Inflammatory macrophage treated with lipopolysaccharide for 4 hours (primary cell): ENCODE results near the gene EIF5A.
"Not testable (repeated sequence)": the region's sequence is repeated elsewhere in the genome, so short reads cannot be mapped to it uniquely, and the experiment has no call there.

Source experiments
- DNase-seq: peaks from one replicate; pipeline ENCODE4 v3.0.0-alpha.2; 2020

EIF5A gene

DNA sequence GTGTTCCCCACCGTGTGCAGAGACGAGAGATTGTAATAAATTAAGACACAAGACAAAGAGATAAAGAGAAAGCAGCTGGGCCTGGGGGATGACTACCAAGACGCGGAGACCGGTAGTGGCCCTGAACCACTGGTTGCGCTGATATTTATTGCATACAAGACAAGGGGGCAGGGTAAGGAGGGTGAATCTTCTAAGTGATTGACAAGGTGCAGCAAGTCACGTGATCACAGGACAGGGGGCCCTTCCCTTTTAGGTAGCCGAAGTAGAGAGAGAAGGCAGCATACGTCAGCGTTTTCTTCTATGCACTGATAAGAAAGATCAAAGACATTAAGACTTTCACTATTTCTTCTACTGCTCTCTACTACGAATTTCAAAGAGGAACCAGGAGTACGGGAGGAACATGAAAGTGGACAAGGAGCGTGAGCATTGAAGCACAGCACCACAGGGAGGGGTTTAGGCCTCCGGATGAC lies 25.2 kb downstream of the EIF5A start:
- DNase-seq: not testable (repeated sequence)

DNA sequence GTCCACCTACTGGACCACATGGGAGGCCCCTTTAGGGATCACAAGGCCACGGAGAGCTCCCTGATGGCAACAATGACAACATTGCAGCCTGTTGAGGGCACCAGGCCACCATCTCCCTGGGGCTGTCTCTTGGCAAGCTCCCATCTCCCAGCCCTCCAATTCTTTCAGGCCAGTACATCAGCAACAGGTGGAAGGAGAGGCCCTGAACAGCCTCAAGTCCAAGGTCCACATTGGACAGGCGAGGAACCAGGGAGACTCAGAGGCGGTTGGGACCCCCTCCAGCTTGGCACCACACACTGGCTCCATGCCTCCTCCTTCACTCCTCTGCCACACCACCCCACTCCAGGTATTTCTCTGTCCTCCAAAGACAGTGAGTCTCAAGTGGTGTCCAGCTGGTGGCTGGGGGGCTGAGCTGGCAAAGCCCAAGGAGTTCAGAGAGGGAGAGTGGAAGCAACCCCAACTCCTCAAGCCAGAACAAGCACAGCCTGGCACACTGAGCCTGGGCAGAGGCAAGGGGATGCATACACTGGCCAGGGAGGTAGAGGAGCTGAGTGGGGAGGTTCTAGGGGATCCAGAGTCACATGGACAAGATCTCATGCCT lies 27.6 kb downstream of the EIF5A start:
- no peak for DNase-seq

DNA sequence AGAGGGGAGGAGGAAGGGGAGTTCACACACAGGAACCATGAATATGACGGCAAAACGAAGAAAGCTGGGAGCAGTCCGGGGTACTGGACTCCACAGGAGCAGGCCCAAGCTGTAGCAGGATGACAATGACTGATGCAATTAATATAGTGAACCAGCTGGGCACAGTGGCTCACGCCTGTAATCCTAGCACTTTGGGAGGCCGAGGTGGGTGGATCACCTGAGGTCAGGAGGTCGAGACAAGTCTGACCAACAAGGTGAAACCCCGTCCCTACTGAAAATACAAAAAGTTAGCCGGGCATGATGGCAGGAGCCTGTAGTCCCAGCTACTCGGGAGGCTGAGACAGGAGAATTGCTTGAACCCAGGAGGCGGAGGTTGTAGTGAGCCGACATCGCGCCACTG lies 28.3 kb downstream of the EIF5A start:
- not testable (repeated sequence) for DNase-seq

DNA sequence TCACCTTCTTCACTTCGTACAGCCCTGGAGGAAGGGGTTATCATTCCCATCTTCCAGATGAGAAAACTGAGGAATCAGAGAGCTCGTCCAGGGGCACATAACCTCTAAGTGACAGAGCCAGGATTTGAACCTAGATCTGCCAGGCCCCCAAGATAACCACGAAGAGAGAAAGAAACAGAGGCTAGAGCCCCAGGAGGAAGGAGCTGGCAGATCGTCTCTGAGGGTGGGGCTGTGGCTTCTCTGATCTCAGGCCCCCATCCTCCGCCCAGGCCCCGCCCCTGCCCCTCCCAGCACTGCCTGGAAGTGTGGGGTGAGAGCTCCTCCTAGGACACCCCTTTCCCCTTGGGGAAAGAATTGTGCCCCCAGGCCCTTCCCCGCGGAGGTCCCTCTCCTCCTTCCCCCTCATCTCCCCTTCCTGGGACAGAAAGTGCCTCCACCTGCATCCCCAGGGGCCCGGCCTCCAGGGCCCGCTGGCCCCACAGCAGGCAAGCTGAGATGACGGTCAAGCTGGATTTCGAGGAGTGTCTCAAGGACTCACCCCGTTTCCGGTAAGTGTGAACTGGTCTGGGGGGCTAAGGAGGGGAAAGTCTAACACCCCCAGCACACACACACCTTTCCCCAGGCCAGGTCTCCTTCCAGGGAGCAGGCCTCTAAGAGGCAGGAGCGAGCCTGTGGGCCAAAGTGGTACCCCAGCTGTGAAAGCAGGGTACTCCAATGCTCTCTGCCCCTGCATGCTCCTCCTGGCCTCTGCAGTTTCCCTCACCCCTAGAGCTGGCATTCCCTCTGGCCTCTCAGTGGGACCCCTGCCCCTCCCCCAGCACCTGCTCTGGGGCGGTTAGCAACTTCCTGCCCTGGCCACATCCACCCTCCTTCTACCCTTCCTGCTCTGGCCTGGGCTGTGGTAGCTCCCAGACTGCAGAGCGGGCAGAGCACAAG lies 29.1 kb downstream of the EIF5A start, which contains the start of gene ACAP1:
ACAP1 (plus strand) TSS at position 290 of the 936 bp plus-strand sequence; CDS start at position 496, 206 bp downstream.
- peak; percentile 22 for DNase-seq

DNA sequence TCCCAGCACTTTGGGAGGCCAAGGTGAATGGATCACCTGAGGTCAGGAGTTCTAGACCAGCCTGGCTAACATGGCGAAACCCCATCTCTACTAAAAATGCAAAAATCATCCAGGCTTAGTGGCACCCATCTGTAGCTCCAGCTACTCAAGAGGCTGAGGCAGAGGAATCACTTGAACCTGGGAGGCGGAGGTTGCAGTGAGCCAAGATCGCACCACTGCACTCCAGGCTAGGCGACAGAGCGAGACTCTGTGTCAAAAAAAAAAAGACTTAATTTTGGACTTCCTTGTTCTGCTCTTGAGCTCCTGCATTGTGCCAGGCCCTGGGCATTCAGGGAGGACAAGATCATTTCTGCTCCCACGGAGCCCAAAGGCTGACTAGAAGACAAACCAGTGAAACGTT lies 30.2 kb downstream of the EIF5A start:
- not testable (repeated sequence) for DNase-seq

DNA sequence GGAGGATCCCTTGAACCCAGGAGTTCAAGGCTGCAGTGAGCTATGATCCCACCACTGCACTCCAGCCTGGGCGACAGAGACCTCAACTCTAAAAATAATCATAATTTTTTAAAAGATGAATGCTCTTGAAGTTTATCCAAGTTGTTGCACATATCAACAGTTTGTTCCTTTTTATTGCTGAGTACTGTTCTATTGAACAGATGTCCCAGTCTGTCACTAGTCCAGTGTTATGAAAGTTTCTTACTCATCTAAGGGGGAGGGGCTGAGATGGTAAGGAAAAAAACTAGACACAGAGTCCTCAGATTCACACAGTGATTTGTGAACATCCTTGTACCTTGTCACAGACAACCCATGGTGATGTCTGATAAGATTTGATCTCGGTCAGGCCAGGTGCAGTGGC lies 32.8 kb downstream of the EIF5A start:
- DNase-seq: peak; percentile 62

DNA sequence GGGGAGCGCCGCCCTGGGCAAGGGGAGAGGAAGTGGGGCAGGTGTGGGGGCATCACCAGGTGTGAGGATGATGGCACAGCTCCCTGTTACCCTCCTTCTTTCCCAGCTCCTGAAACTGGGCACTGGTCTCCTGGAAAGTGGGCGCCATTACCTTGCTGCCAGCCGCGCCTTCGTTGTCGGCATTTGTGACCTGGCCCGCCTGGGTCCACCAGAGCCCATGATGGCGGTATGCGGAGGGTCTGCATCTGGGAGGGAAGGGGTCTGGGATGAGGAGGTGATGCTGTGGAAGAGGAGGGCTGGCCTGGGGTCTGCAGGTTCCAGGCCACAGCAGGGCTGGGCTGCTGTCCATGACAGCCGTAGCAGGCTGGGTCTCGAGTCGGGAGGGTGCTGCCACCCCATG lies 34.4 kb downstream of the EIF5A start:
- no peak for DNase-seq

DNA sequence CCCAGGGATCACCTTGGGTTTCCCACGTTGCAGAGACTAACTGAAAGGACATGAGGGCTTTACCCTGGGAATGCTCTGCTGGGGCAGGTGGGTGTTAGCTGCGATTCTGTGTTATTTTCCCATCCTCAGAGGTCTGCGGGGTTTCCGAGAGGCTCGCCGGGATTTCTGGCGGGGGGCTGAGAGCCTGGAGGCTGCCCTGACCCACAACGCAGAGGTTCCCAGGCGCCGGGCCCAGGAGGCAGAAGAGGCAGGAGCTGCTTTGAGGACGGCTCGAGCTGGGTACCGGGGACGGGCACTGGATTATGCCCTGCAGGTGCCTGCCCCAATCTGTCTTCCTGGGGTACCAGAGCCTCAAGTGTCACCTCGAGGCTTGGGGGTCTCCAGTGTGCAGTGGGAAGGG lies 35.8 kb downstream of the EIF5A start:
- no peak for DNase-seq

DNA sequence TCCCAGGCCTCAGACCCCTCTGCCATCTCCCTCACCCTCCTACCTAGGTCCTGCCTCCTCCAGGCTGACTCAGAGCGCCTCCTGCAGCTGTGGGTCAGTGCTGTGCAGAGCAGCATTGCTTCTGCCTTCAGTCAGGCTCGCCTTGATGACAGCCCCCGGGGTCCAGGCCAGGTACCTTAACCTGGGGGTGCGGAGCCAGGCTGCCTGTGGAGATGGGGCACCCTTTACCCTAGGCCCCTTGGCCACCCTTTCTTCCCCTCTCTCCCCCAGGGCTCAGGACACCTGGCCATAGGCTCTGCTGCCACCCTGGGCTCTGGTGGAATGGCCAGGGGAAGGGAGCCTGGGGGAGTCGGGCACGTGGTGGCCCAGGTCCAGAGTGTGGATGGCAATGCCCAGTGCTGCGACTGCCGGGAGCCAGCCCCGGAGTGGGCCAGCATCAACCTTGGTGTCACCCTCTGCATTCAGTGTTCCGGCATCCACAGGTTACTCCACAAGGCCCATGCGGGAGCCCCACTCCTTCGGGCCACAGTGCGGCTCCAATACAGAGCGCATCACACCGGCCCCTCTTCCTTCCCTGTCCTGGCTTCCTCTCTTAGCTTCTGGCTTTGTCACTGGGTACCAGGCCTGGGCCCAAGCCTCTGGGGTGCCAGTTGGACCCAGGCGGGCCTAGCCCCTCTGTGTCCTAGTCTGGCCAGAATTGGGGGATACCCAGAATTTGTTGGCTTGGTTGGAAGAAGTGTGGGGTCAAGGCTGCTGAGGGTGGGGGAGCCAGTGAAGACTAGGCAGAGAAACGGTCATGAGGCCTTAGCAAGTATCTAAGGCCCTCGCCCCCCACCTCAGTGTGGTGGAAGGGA lies 39.6 kb downstream of the EIF5A start:
- no peak for DNase-seq

DNA sequence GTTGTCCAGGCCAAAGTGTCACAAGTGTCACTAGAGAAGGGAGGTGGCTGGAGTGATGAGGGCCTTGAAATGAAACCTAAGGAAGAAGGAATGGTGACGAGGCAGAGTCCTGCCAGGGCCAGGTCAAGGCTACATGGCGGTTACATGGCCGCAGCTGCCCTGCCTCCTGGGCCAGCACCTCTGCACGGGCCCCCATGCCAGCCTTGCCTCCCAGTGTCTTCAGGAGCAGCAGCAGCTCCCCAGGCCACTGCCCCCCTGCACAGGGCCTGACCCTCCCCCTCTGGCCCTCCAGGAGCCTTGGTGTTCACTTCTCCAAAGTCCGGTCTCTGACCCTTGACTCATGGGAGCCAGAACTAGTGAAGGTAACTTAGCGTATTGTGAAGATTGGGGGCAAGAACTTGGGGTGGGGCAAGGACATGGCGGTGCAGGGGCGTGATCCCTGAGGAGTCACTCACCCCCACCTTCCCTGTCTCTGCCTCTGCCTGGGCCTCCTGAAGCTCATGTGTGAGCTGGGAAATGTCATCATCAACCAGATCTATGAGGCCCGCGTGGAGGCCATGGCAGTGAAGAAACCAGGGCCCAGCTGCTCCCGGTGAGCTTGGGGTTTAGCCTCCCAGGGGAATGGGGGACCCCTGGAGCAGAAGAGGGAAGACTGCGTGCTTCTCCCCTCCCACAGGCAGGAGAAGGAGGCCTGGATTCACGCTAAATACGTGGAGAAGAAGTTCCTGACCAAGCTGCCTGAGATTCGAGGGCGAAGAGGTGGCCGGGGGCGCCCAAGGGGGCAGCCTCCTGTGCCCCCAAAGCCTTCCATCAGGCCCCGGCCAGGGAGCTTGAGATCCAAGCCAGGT lies 40.4 kb downstream of the EIF5A start:
- DNase-seq: no peak

DNA sequence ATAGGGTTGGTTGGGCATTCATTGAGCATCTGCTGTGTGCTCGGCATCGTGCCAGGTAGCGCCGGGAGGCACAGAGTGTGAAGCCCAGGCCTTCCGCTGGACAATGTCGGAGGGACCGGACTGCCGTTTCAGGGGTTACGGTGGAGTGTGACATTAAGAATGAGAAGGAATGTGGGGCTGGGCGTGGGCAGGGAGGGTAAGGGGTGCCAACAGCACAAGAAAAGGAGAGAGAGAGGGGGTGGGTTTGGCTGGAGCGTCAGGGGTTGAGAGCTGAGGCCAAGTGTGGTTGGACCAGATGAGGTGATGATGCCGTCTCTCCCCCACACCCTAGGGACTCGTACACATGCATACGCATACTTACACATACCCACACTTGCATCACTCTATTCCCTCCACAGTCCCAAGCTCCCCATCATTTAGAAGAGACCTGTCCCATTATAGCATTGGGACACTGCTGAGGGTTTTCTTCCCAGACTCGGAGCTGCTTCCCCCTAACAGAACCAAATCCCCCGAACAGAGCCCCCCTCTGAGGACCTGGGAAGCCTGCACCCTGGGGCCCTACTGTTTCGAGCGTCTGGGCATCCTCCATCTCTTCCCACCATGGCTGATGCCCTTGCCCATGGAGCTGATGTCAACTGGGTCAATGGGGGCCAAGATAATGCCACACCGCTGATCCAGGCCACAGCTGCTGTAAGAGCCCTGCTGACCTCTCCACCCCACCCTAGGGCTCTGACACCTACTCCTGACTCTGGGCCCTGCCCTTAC lies 41.2 kb downstream of the EIF5A start:
- no peak for DNase-seq

DNA sequence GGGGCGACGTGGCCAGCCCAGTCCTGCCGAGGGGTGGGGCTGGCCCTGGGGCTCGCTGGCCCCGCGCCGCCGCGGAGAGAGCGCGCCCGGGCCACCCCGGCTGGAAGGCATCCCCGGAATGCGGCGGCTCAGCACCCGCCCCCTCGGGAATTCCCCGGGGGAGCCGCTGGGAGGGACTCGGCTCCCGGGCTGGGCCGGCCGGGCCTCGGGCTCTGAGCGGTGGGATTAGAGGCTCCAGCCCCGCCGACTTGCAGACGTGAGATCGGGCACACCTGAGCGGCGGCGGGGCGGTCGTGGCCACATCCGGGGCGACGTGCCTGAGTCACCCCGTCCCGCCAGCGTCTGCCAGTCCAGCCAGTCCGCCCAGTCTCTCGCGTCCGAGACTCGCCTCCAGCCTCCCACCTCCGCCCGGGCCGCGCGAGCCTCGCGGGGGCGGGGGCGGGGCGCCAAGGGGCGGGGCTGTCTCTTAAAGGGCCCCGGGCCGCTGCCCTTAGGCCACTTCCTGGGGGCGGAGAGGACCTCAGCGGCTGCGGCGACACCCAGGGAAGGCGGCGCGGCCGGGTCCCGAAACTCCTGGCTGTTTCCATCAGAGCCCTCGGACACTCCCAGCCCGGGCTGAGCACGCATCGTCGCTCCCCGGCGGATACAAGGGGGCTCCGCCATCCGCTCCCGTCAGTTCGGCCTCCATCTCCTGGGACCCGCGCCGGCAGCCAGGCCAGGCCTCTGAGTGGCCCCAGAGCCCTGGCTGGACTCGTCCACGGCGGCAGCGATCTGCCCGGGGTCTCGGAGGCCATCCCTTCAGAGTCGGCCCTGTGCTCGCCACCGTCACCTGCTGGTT lies 44.5 kb downstream of the EIF5A start, which contains the start of gene KCTD11:
KCTD11 (plus strand) TSS at position 498 of the 838 bp plus-strand sequence.
- DNase-seq: peak; percentile 87

DNA sequence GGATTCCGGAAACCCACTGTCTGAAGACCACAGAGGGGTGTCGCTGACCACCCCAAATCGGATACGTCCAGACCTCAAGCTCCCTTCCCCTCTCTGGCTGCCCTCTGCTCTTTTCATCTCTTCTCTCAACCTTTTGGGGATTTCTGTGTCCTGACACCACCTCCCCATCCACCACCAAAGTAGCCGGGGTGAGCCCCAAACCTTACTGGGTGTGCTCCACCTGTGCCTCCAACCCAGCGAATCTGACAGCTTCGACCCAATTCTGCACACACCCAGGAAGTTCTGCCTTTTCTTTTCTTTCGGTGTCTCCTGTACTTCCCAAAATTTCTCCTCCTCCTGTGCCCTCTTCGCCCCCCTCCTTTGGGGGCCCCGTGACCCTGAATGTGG lies 45.1 kb downstream of the EIF5A start:
- DNase-seq: no peak

DNA sequence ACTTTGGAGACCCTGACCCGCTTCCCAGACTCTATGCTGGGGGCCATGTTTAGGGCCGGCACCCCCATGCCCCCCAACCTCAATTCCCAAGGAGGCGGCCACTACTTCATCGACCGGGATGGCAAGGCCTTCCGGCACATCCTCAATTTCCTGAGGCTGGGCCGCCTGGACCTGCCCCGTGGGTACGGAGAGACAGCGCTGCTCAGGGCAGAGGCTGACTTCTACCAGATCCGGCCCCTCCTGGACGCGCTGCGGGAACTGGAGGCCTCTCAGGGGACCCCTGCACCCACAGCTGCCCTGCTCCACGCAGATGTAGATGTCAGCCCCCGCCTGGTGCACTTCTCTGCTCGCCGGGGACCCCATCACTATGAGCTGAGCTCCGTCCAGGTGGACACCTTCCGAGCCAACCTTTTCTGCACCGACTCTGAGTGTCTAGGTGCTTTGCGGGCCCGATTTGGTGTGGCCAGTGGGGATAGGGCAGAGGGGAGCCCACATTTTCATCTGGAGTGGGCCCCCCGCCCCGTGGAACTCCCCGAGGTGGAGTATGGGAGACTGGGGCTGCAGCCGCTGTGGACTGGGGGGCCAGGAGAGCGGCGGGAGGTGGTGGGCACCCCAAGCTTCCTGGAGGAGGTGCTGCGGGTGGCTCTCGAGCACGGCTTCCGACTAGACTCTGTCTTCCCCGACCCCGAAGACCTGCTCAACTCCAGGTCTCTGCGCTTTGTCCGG lies 45.6 kb downstream of the EIF5A start:
- DNase-seq: no peak

DNA sequence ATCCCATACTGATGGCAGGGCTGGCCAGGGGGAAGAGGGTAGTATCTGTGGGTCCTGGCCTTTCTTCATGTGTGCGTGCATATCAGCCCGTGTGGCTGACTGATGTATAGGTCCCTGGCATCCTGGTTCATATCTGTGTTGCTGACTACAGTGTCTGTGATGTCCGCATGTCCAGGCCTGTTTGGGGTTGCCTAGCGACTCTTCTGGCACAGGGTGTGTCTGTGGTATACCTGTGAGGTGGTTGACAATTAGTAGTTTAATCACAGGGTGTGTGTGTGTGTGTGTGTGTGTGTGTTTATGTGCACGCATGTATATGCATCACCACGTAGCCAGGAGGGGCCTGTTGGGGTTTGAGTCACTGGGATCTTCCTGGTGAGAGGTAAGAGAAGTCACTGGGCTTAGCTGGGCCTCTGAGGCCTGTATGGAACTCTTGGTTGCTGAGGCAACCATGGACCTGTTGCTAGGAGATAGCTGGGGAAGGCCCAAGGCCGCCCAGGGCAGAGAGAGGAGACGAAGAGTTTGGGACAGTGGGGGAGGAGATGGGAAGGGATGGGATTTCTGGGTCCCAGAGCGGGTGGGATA lies 46.9 kb downstream of the EIF5A start:
- DNase-seq: no peak

DNA sequence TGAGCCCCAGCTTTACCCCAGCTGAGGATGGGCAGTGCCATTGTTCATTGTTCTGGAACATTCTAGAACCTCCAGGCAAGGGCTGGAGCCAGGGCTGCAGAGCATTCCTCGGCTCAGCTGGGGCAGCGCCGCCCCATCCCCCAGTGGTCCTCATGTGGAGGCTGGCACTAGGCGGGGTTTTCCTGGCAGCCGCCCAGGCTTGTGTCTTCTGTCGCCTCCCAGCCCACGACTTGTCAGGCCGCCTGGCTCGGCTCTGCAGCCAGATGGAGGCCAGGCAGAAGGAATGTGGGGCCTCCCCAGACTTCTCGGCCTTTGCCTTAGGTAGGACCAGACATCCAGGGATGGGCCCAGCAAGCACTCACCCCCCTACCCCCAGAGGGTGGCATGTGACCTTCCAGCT lies 47.6 kb downstream of the EIF5A start, which contains the start of gene TMEM95:
TMEM95 (plus strand) TSS at position 104 of the 400 bp plus-strand sequence; CDS start at position 153, 49 bp downstream.
- DNase-seq: no peak

DNA sequence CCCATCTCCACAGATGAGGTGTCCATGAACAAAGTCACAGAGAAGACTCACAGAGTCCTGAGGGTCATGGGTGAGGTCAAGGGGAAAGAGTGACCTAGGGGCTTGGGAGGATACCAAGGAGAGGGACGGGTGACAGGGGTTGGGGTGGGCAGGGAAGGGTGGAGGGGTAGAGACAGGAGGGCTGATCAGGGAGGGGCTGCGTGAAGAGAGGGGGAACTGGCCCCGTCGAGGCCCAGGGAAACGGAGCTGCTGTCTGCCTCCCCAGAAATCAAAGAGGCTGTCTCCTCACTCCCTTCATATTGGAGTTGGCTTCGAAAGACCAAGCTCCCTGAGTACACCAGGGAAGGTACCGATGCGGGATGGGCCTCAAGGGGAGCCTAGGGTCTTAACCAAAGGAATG lies 48.1 kb downstream of the EIF5A start:
- DNase-seq: no peak

DNA sequence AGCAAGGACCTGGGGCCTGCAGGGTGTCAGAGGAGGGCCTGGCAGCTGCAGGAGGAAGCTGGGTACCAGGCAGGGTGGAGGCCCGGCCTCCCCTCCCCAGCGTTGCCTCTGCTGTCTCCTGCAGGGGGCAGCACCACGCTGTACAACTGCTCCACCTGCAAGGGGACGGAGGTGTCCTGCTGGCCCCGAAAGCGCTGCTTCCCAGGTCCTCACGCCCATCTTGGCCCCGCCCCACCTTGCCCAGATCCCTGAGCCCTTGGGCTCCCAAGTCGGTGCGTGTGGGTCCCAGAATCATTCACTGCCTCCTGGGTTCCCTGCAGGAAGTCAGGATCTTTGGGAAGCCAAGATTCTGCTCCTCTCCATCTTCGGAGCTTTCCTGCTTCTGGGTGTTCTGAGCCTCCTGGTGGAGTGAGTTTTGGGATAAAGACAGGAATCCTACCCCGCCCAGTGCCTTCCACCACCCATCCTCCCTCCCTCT lies 48.7 kb downstream of the EIF5A start:
- DNase-seq: peak; percentile 77

DNA sequence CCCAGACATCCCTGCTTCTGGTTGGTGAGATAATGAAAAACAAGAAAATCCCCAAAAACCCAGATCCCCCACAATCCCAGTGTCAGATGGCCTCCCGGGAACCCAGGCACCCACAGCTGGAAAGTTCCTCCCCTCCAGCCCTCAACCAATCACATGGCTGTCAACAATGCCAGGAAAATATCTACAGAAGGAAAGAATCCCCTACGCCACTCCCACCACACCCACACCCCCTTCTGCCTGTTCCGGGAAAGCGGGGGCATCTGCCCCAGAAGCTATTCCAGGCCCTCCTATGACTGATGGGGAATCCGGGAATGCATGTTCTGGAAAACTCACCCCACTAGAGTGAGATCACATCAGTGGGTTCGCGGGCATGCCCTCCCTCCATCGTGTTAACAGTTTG lies 49.3 kb downstream of the EIF5A start:
- no peak for DNase-seq
